Activated CD4-positive, alpha-beta memory T cell treated with anti-CD3 and anti-CD28 coated beads, Interleukin-2, amount 10 ng/mL, durations not matched to agents 7 days and 5 days (primary cell): ENCODE measurements around the gene LCN10. TPM values are rescaled to one million over a fixed set of nuclear protein-coding genes. Genes with fewer than 3 reads are reported as not detected.

Source experiments
- CTCF ChIA-PET: fragments of 350-600 bp; sonication (Branson Sonifier 250); formaldehyde crosslinking; loops from one replicate; lab custom pipeline; 2021; ENCODE audit warnings: antibody characterized with exemption, inconsistent platforms; lab: Charles Lee
- POLR2A ChIA-PET: fragments of 350-600 bp; sonication (Branson Sonifier 250); formaldehyde crosslinking; loops from one replicate; lab custom pipeline; 2021; ENCODE audit warnings: antibody characterized with exemption; lab: Charles Lee
- DNase-seq: peaks from one replicate; pipeline ENCODE4 v3.0.0-alpha.2; 2020
- H3K27ac Mint-ChIP-seq: one replicate; pipeline ENCODE4 v1.8.0; 2021; ENCODE audit warnings: mild to moderate bottlenecking, mixed read lengths
- H3K27me3 Mint-ChIP-seq: one replicate; pipeline ENCODE4 v1.8.0; 2021; ENCODE audit warnings: mixed read lengths
- H3K36me3 Mint-ChIP-seq: one replicate; pipeline ENCODE4 v1.8.0; 2021; ENCODE audit warnings: low read depth, mixed read lengths
- H3K4me1 Mint-ChIP-seq: one replicate; pipeline ENCODE4 v1.8.0; 2021; ENCODE audit warnings: mixed read lengths
- H3K4me3 Mint-ChIP-seq: one replicate; pipeline ENCODE4 v1.8.0; 2021; ENCODE audit warnings: mild to moderate bottlenecking, mixed read lengths
- H3K9me3 Mint-ChIP-seq: one replicate; pipeline ENCODE4 v1.8.0; 2021; ENCODE audit warnings: mixed read lengths
- total RNA-seq, 2 experiments: library from RNA; stranded (reverse); gene quantifications; one replicate each; pipeline ENCODE4 v1.2.3, GENCODE V29; 2021

The LCN10 gene
- total RNA-seq, 2 experiments from 2014 or later, result not detected

GRCh38 chr9:136740491-136740890 is 2.2 kb downstream of the LCN10 start:
- Mint-ChIP-seq H3K9me3 (no peaks in the 10 kb centered on the region), H3K4me1 (peaks cover 6% of the 10 kb centered on the region), H3K27ac (no peak overlapping the region), H3K4me3 (no peak overlapping the region), H3K27me3 (peaks cover 12% of the 10 kb centered on the region), H3K36me3 (no peaks in the 10 kb centered on the region)
- POLR2A ChIA-PET, result no interaction called here
- no peak for DNase-seq
- CTCF ChIA-PET, result no interaction called here

DNA sequence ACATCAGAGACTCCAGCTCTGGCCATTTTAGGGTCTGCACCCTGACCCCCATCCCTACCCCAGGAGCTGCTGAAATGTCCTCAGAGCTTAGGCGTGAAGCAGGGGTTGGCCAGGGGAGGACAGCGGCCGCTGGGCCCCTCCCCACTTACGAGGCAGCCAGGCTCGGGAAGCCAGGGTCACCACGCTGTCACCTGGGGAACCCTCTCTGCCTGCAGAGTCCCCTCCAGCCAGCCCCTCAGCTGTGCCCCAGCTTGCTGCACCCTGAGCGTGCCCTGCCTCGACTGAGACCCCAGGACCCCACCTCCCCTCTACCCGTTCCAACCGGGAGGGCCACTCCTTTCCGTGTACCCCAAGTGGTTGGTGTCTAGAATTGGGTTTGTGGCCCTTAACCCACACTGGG is 2.7 kb downstream of the LCN10 start:
- Mint-ChIP-seq H3K27ac (no peak overlapping the region), H3K4me1 (peaks cover 6% of the 10 kb centered on the region), H3K4me3 (no peak overlapping the region), H3K36me3 (no peaks in the 10 kb centered on the region), H3K9me3 (no peaks in the 10 kb centered on the region), H3K27me3 (peaks cover 12% of the 10 kb centered on the region)
- no peak for DNase-seq
- CTCF ChIA-PET, result interaction anchor here (0.7 kb wide), 1 partner anchor 13 kb away, joined by 3 read pairs; no protein-coding TSS in a partner anchor
- POLR2A ChIA-PET, result no interaction called here

- Mint-ChIP-seq H3K9me3 (no peaks in the 10 kb centered on the region), H3K27ac (no peak overlapping the region), H3K27me3 (peaks cover 12% of the 10 kb centered on the region), H3K36me3 (no peaks in the 10 kb centered on the region), H3K4me3 (no peak overlapping the region), H3K4me1 (peaks cover 6% of the 10 kb centered on the region)
- POLR2A ChIA-PET, result no interaction called here
- CTCF ChIA-PET, result interaction anchor here (0.7 kb wide), 1 partner anchor 13 kb away, joined by 3 read pairs; no protein-coding TSS in a partner anchor
- DNase-seq, result no peak
Observed at GRCh38 chr9:136739509-136739908, 3.2 kb downstream of the LCN10 start.

DNA sequence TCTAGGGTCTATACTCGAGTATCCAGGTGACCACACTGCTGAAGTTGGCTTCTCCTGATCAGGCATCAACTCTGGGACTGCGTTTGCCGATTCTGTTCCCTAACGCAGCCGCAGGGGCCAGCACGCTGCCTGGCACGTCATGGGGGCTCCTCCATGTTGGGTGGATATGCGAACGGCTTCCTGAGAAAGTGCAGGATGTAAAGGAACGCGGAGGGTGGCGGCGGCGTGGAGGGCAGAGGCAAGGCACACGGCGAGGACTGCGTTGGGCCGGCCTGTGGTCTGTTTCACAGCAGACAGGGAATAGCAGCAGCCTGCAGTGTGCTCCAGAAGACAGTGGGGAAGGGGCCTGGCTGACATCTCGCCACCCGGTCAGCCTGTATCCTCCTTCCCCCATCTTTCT is 3.8 kb downstream of the LCN10 start:
- CTCF ChIA-PET, result no interaction called here
- no peak overlapping the region for H3K4me3 Mint-ChIP-seq
- H3K4me1 Mint-ChIP-seq, result peaks cover 6% of the 10 kb centered on the region
- H3K36me3 Mint-ChIP-seq, result no peaks in the 10 kb centered on the region
- no peak overlapping the region for H3K27ac Mint-ChIP-seq
- no peaks in the 10 kb centered on the region for H3K9me3 Mint-ChIP-seq
- POLR2A ChIA-PET, result no interaction called here
- peaks cover 12% of the 10 kb centered on the region for H3K27me3 Mint-ChIP-seq
- DNase-seq, result no peak

- ChIA-PET POLR2A (interaction anchor here (1.2 kb wide), 1 partner anchor 8 kb away, joined by 4 read pairs; no protein-coding TSS in a partner anchor), CTCF (no interaction called here)
- no peak for DNase-seq
- Mint-ChIP-seq H3K4me3 (no peak overlapping the region), H3K27me3 (peaks cover 4% of the 10 kb centered on the region), H3K36me3 (no peaks in the 10 kb centered on the region), H3K4me1 (peaks cover 2% of the 10 kb centered on the region), H3K27ac (no peak overlapping the region), H3K9me3 (no peaks in the 10 kb centered on the region)
Observed at GRCh38 chr9:136735812-136736480, 6.8 kb downstream of the LCN10 start.

GRCh38 chr9:136734837-136735496 is 7.8 kb downstream of the LCN10 start:
- Mint-ChIP-seq H3K27me3 (no peaks in the 10 kb centered on the region), H3K27ac (no peak overlapping the region), H3K4me3 (no peak overlapping the region), H3K36me3 (no peaks in the 10 kb centered on the region), H3K4me1 (peaks cover 2% of the 10 kb centered on the region), H3K9me3 (no peaks in the 10 kb centered on the region)
- DNase-seq, result no peak
- POLR2A ChIA-PET, result no interaction called here
- CTCF ChIA-PET, result no interaction called here

DNA sequence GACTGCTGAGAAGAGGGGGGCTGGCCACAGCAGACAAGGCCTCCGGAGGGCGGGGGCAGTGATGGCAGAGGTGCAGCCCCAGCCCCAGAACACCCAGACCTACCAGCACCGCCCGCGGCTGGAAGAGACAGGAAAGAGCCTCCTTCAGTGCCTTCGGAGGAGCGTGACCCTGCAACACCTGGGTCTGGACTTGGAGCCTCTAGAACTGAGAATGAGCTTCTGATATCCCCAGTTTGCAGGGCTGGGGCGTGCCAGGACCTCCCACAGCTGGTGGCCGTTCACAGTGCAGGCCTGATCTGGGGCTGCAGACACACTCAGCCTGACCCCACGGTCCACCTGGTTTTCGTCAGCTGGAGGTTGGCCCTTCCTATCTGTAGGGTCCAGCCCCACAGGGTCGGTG is 9.1 kb downstream of the LCN10 start:
- ChIA-PET CTCF (no interaction called here), POLR2A (no interaction called here)
- Mint-ChIP-seq H3K36me3 (no peaks in the 10 kb centered on the region), H3K4me3 (no peak overlapping the region), H3K4me1 (peaks cover 7% of the 10 kb centered on the region), H3K27ac (no peak overlapping the region), H3K27me3 (no peaks in the 10 kb centered on the region), H3K9me3 (no peaks in the 10 kb centered on the region)
- no peak for DNase-seq

- Mint-ChIP-seq H3K36me3 (no peaks in the 10 kb centered on the region), H3K27me3 (no peaks in the 10 kb centered on the region), H3K4me1 (peaks cover 7% of the 10 kb centered on the region), H3K4me3 (no peak overlapping the region), H3K9me3 (no peaks in the 10 kb centered on the region), H3K27ac (no peak overlapping the region)
- CTCF ChIA-PET, result no interaction called here
- POLR2A ChIA-PET, result no interaction called here
- DNase-seq, result no peak
Observed at GRCh38 chr9:136732444-136733178, 10.1 kb downstream of the LCN10 start.

- Mint-ChIP-seq H3K9me3 (no peaks in the 10 kb centered on the region), H3K4me1 (peaks cover 29% of the 10 kb centered on the region), H3K27me3 (no peaks in the 10 kb centered on the region), H3K36me3 (peaks cover 21% of the 10 kb centered on the region), H3K4me3 (no peak overlapping the region), H3K27ac (no peak overlapping the region)
- CTCF ChIA-PET, result interaction anchor here (0.6 to 2.1 kb wide), 11 partner anchors 9 to 367 kb away, joined by 3 to 7 read pairs (median 4); partner anchors contain the start of genes AJM1, DNLZ, LCN8 and TMEM141
- no peak for DNase-seq
- POLR2A ChIA-PET, result interaction anchor here (0.7 to 2.5 kb wide), 6 partner anchors 12 to 340 kb away, joined by 3 to 6 read pairs (median 4); partner anchors contain the start of genes SAPCD2 and TRAF2
Observed at GRCh38 chr9:136729926-136730325, 12.8 kb downstream of the LCN10 start.

- no peak for DNase-seq
- H3K4me1 Mint-ChIP-seq, result peaks cover 34% of the 10 kb centered on the region
- POLR2A ChIA-PET, result interaction anchor here (0.7 to 4.2 kb wide), 12 partner anchors 9 to 341 kb away, joined by 3 to 29 read pairs (median 4); partner anchors contain the start of genes LCN8, RABL6, SAPCD2 and TRAF2
Observed at GRCh38 chr9:136729144-136729543, 13.6 kb downstream of the LCN10 start.

GRCh38 chr9:136728548-136729123 is 14.1 kb downstream of the LCN10 start:
- H3K27me3 Mint-ChIP-seq, result no peaks in the 10 kb centered on the region
- H3K27ac Mint-ChIP-seq, result no peak overlapping the region
- ChIA-PET POLR2A (interaction anchor here (0.5 to 4.2 kb wide), 36 partner anchors 8 to 512 kb away, joined by 3 to 29 read pairs (median 5); partner anchors contain the start of genes LCN10, LCN8, MAN1B1 and PAXX), CTCF (interaction anchor here (0.7 to 2.1 kb wide), 14 partner anchors 22 to 508 kb away, joined by 3 to 12 read pairs (median 3); partner anchors contain the start of genes AJM1, LCN8 and TMEM141)
- no peak for DNase-seq
- H3K9me3 Mint-ChIP-seq, result no peaks in the 10 kb centered on the region
- H3K4me3 Mint-ChIP-seq, result peak overlapping the region; percentile 58
- peaks cover 34% of the 10 kb centered on the region for H3K36me3 Mint-ChIP-seq
- peaks cover 38% of the 10 kb centered on the region for H3K4me1 Mint-ChIP-seq

More at GRCh38 chr9:136729144-136729543, 13.6 kb downstream of the LCN10 start:
- peak overlapping the region; percentile 58 for H3K4me3 Mint-ChIP-seq
- no peaks in the 10 kb centered on the region for H3K9me3 Mint-ChIP-seq
- CTCF ChIA-PET, result interaction anchor here (1.0 to 2.1 kb wide), 12 partner anchors 8 to 507 kb away, joined by 3 to 12 read pairs (median 4); partner anchors contain the start of genes AJM1, LCN8 and TMEM141
- H3K27me3 Mint-ChIP-seq, result no peaks in the 10 kb centered on the region
- peaks cover 29% of the 10 kb centered on the region for H3K36me3 Mint-ChIP-seq
- no peak overlapping the region for H3K27ac Mint-ChIP-seq

GRCh38 chr9:136728080-136728547 is 14.6 kb downstream of the LCN10 start:
- peak; percentile 92 for DNase-seq
- no peaks in the 10 kb centered on the region for H3K9me3 Mint-ChIP-seq
- H3K27ac Mint-ChIP-seq, result no peak overlapping the region
- H3K4me1 Mint-ChIP-seq, result peaks cover 40% of the 10 kb centered on the region
- peak overlapping the region; percentile 93 for H3K4me3 Mint-ChIP-seq
- POLR2A ChIA-PET, result interaction anchor here (0.5 to 4.2 kb wide), 39 partner anchors 8 to 513 kb away, joined by 3 to 29 read pairs (median 5); partner anchors contain the start of genes LCN10, LCN8, MAN1B1 and PAXX
- CTCF ChIA-PET, result interaction anchor here (0.7 to 1.9 kb wide), 8 partner anchors 22 to 508 kb away, joined by 3 to 12 read pairs (median 3); no protein-coding TSS in a partner anchor
- H3K27me3 Mint-ChIP-seq, result no peaks in the 10 kb centered on the region
- H3K36me3 Mint-ChIP-seq, result peaks cover 40% of the 10 kb centered on the region
